T-helper 17 cell (primary cell): Measurements from ENCODE around the gene THSD7A. TPM values are rescaled to one million over a fixed set of nuclear protein-coding genes. Genes with fewer than 3 reads are reported as not detected.

Source experiments
- ATAC-seq: fragments of 150-1000 bp; cut with Tn5 transposase; 2 replicates; pipeline ENCODE4 v1.10.0; 2021; ENCODE audit warnings: mild to moderate bottlenecking, moderate library complexity
- DNase-seq, 3 donors: peaks; one replicate each; pipeline versions ENCODE4 v3.0.0 to v3.0.0-alpha.2; 2020 to 2021
- H3K9me3 ChIP-seq: one replicate; pipeline ENCODE4 v1.7.0; 2013; ENCODE audit warnings: low read length, mild to moderate bottlenecking; ENCODE audit not compliant: control insufficient read depth, poor library complexity, severe bottlenecking
- H3K27ac Mint-ChIP-seq: one replicate; pipeline ENCODE4 v1.8.0; 2022; ENCODE audit warnings: mild to moderate bottlenecking, moderate library complexity, mixed read lengths
- H3K27me3 Mint-ChIP-seq: one replicate; pipeline ENCODE4 v1.8.0; 2022; ENCODE audit warnings: mixed read lengths
- H3K36me3 Mint-ChIP-seq: one replicate; pipeline ENCODE4 v1.8.0; 2022; ENCODE audit warnings: low read depth, mixed read lengths
- H3K4me1 Mint-ChIP-seq: one replicate; pipeline ENCODE4 v1.8.0; 2022; ENCODE audit warnings: mild to moderate bottlenecking, mixed read lengths
- H3K4me3 Mint-ChIP-seq: one replicate; pipeline ENCODE4 v1.8.0; 2022; ENCODE audit warnings: mild to moderate bottlenecking, moderate library complexity, mixed read lengths
- total RNA-seq, 4 donors: library from RNA in 2 of 4; stranded (reverse) in 2 of 4; gene quantifications; one replicate each; pipeline ENCODE4 v1.2.3 and lab custom pipeline; 2022 to 2026

THSD7A gene
- total RNA-seq, 2 donors from 2014 or later: 0.07 TPM; not detected in 1

DNA sequence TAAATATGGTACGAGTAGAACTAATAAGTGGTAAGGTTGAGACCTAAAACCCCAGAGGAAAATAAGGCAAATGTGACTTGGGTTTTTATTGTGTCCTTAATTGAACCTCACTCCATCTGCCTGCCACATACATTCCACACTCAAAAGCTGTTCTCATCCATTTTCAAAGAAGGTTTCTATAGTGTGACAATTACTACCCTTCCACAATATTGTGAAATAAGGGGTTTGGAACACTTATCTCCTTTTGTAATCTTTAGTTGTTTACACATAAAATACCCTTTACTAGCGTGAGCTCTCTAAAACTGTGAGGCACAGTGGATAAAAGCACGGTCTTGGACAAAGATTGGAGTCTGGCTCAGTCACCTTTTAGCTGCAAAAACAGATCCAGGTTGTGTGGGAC lies 166.6 kb downstream of the THSD7A start:
- Mint-ChIP-seq H3K4me1 (no peaks in the 10 kb centered on the region), H3K4me3 (no peak overlapping the region), H3K27ac (no peak overlapping the region)

DNA sequence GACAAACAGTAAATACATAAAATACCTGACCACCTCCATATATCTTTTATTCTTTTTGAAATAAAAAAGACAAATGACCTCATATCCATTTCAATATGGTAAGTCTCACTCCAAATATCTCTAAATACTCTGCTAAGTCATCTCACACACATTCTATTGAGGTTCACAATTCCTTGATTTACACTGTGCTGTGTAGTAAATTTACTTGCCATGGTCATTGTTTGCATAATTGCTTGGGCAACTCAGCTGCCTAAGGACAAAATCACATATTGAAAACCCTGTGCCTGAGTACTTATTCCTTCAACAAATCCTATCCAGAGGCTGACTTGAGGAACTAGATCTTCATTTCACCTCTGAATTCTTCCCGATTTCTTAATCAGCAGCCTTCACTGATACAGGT lies 176.4 kb downstream of the THSD7A start:
- ATAC-seq (no peak), DNase-seq (no peak)
- Mint-ChIP-seq H3K36me3 (no peaks in the 10 kb centered on the region), H3K4me3 (no peak overlapping the region), H3K4me1 (no peaks in the 10 kb centered on the region), H3K27me3 (no peaks in the 10 kb centered on the region), H3K27ac (no peak overlapping the region)
- H3K9me3 ChIP-seq: no peaks in the 10 kb centered on the region

More for the DNA sequence above, 166.6 kb downstream of the THSD7A start:
- Mint-ChIP-seq H3K36me3 (no peaks in the 10 kb centered on the region), H3K27me3 (no peaks in the 10 kb centered on the region)
- no peak for DNase-seq
- ATAC-seq: no peak
- H3K9me3 ChIP-seq: no peaks in the 10 kb centered on the region

- H3K27ac Mint-ChIP-seq: no peak overlapping the region
- no peak for ATAC-seq
- no peaks in the 10 kb centered on the region for H3K9me3 ChIP-seq
- no peak overlapping the region for H3K4me3 Mint-ChIP-seq
- no peaks in the 10 kb centered on the region for H3K36me3 Mint-ChIP-seq
- no peak for DNase-seq
- H3K4me1 Mint-ChIP-seq: no peaks in the 10 kb centered on the region
- H3K27me3 Mint-ChIP-seq: no peaks in the 10 kb centered on the region
These were observed 176.8 kb downstream of the THSD7A start for GRCh38 chr7:11655163-11655562.

- Mint-ChIP-seq H3K36me3 (no peaks in the 10 kb centered on the region), H3K4me1 (no peaks in the 10 kb centered on the region), H3K4me3 (no peak overlapping the region), H3K27ac (no peak overlapping the region), H3K27me3 (no peaks in the 10 kb centered on the region)
- no peaks in the 10 kb centered on the region for H3K9me3 ChIP-seq
- ATAC-seq (no peak), DNase-seq (no peak)
These were observed 181.5 kb downstream of the THSD7A start for GRCh38 chr7:11650500-11650899.

GRCh38 chr7:11650030-11650429 lies 182.0 kb downstream of the THSD7A start:
- ATAC-seq (no peak), DNase-seq (no peak)
- Mint-ChIP-seq H3K27me3 (no peaks in the 10 kb centered on the region), H3K36me3 (no peaks in the 10 kb centered on the region), H3K27ac (no peak overlapping the region), H3K4me1 (no peaks in the 10 kb centered on the region), H3K4me3 (no peak overlapping the region)
- no peaks in the 10 kb centered on the region for H3K9me3 ChIP-seq

DNA sequence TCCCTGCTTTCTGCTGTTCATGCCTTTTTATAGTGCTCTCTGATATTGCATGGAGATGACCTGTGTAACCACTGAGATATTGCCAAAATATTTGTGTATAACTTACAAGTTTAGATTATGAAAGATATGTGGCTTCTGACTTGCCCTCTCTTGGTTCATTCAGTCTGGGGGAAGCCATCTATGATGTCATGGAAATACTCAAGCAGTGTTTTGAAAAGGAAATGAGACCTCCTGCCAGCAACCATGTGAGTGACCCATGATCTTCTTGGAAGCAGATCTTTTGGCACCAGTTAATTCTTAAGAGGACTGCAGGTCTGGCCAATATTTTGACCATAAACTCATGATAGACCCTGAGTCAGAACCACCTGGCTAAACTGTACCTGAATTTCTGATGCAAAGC lies 183.0 kb downstream of the THSD7A start:
- ATAC-seq (no peak), DNase-seq (no peak)
- no peak overlapping the region for H3K27ac Mint-ChIP-seq
- no peak overlapping the region for H3K4me3 Mint-ChIP-seq
- H3K4me1 Mint-ChIP-seq: no peaks in the 10 kb centered on the region
- no peaks in the 10 kb centered on the region for H3K9me3 ChIP-seq
- H3K36me3 Mint-ChIP-seq: no peaks in the 10 kb centered on the region
- no peaks in the 10 kb centered on the region for H3K27me3 Mint-ChIP-seq

- DNase-seq (no peak), ATAC-seq (no peak)
- no peaks in the 10 kb centered on the region for H3K4me1 Mint-ChIP-seq
- no peaks in the 10 kb centered on the region for H3K9me3 ChIP-seq
- H3K27me3 Mint-ChIP-seq: no peaks in the 10 kb centered on the region
- no peak overlapping the region for H3K4me3 Mint-ChIP-seq
- no peaks in the 10 kb centered on the region for H3K36me3 Mint-ChIP-seq
- no peak overlapping the region for H3K27ac Mint-ChIP-seq
These were observed 183.9 kb downstream of the THSD7A start for GRCh38 chr7:11648101-11648500.

DNA sequence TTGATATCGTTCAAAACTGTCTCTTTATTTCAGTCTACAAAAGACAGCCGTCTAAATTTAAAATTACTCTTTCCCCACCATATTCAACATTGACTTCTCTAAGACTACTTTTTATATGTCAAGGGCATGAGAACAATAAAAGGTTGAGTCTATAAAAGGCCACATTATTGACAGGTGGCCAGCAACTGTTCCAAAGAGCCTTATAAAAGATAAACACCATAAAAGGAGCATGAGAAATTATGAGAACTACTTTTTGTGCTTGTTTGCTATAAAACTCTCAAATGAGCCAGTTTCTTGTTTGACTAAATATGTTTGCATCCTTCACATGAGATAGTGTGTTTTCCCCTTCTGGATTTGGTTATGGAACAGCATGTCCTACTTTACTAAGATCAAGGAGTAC lies 189.2 kb downstream of the THSD7A start:
- DNase-seq: no peak
- ATAC-seq: no peak
- no peaks in the 10 kb centered on the region for H3K36me3 Mint-ChIP-seq
- H3K4me1 Mint-ChIP-seq: no peaks in the 10 kb centered on the region
- no peaks in the 10 kb centered on the region for H3K9me3 ChIP-seq
- H3K27ac Mint-ChIP-seq: no peak overlapping the region
- H3K4me3 Mint-ChIP-seq: no peak overlapping the region
- H3K27me3 Mint-ChIP-seq: no peaks in the 10 kb centered on the region

- no peak for ATAC-seq
- Mint-ChIP-seq H3K27me3 (no peaks in the 10 kb centered on the region), H3K36me3 (no peaks in the 10 kb centered on the region), H3K4me3 (no peak overlapping the region), H3K27ac (no peak overlapping the region), H3K4me1 (no peaks in the 10 kb centered on the region)
- no peak for DNase-seq
- no peaks in the 10 kb centered on the region for H3K9me3 ChIP-seq
These were observed 189.7 kb downstream of the THSD7A start for GRCh38 chr7:11642276-11642675.

GRCh38 chr7:11638011-11638774 lies 193.8 kb downstream of the THSD7A start:
- DNase-seq (no peak), ATAC-seq (no peak)
- H3K27me3 Mint-ChIP-seq: no peaks in the 10 kb centered on the region
- H3K36me3 Mint-ChIP-seq: no peaks in the 10 kb centered on the region
- H3K4me1 Mint-ChIP-seq: no peaks in the 10 kb centered on the region
- no peaks in the 10 kb centered on the region for H3K9me3 ChIP-seq
- H3K27ac Mint-ChIP-seq: no peak overlapping the region
- H3K4me3 Mint-ChIP-seq: no peak overlapping the region

DNA sequence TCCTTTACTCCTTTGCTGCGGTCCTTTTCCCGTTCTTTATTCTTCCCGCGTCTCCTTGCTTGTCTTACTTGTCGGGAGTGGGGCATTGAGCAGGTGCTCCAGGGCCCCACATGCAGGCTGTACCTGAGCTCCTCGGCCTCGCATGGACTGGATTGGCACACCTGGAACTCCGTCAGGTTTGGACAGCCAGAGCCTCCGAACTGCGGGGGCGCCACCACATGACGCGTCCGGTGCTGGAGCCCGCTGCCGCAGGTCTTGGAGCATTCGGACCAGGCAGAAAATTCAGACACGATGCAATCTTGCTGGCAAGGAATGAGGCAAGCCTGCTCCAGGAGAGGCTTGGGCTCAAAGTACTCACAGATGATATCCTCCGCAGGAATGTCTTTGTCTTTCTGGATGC lies 195.7 kb downstream of the THSD7A start:
- Mint-ChIP-seq H3K4me3 (no peak overlapping the region), H3K27ac (no peak overlapping the region), H3K27me3 (no peaks in the 10 kb centered on the region), H3K36me3 (no peaks in the 10 kb centered on the region), H3K4me1 (no peaks in the 10 kb centered on the region)
- no peaks in the 10 kb centered on the region for H3K9me3 ChIP-seq
- no peak for DNase-seq
- ATAC-seq: no peak

DNA sequence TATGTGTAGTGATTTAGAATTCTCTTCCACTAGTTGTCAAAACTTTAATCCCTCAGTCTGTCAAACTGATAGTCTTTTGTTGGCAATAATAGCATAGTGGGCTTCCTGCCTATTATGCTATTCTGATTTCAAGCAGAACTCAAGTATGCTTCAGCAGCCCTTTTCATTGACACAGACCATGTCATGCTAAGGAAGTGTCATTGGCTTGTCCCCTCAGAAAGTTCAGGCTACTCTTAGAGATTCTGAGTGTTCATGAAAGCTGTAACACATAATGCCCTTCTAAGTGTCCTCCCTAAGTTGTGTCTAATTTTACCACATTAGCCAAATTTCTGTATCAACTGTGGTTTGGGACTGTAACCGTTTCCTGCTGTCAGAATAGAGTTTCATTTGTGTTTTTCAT lies 198.7 kb downstream of the THSD7A start:
- Mint-ChIP-seq H3K4me1 (no peaks in the 10 kb centered on the region), H3K27me3 (no peaks in the 10 kb centered on the region), H3K36me3 (no peaks in the 10 kb centered on the region), H3K27ac (no peak overlapping the region), H3K4me3 (no peak overlapping the region)
- no peak for DNase-seq
- ATAC-seq: no peak
- H3K9me3 ChIP-seq: no peaks in the 10 kb centered on the region

GRCh38 chr7:11630355-11630754 lies 201.6 kb downstream of the THSD7A start:
- DNase-seq: no peak
- Mint-ChIP-seq H3K27ac (no peak overlapping the region), H3K4me1 (no peaks in the 10 kb centered on the region), H3K27me3 (no peaks in the 10 kb centered on the region), H3K36me3 (no peaks in the 10 kb centered on the region), H3K4me3 (no peak overlapping the region)
- no peaks in the 10 kb centered on the region for H3K9me3 ChIP-seq
- ATAC-seq: no peak

DNA sequence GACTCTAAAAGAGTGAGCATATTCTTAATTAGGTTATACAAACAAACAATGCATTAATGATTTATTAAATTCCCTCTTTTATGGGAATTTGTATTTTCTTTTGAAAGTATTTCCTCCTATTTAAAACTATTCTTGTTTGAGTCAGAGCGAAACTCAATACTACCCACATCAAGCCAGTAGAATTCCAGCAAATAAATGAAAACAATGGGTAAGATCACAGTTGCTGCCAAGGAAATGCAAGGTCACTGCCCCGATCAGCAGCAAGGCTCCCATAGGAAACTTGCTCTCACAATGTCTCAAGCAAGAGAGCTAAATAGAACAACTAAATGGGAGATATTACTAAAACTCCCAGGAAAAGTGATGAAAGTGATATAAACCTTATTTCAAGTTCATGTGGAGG lies 206.3 kb downstream of the THSD7A start:
- Mint-ChIP-seq H3K4me3 (no peak overlapping the region), H3K36me3 (no peaks in the 10 kb centered on the region), H3K27me3 (no peaks in the 10 kb centered on the region), H3K27ac (no peak overlapping the region), H3K4me1 (no peaks in the 10 kb centered on the region)
- ATAC-seq (no peak), DNase-seq (no peak)
- no peaks in the 10 kb centered on the region for H3K9me3 ChIP-seq
